Muscle of leg (tissue), 11 donors: ENCODE data around the gene NCDN. TPM values are rescaled to one million over a fixed set of nuclear protein-coding genes. Genes with fewer than 3 reads are reported as not detected.

Experiments used
- DNase-seq: peaks from one replicate; pipeline ENCODE4 v3.0.0; 2013
- H3K27ac ChIP-seq: one replicate; pipeline ENCODE4 v1.5.1; 2013; ENCODE audit warnings: mild to moderate bottlenecking, low read length, control low read depth
- H3K27me3 ChIP-seq: one replicate; pipeline ENCODE4 v1.6.1; 2013; ENCODE audit warnings: low read length; ENCODE audit not compliant: control insufficient read depth, insufficient read depth
- H3K36me3 ChIP-seq: one replicate; pipeline ENCODE4 v1.6.1; 2013; ENCODE audit warnings: low read length; ENCODE audit not compliant: control insufficient read depth, insufficient read depth
- H3K4me1 ChIP-seq: one replicate; pipeline ENCODE4 v1.6.1; 2013; ENCODE audit warnings: low read length; ENCODE audit not compliant: control insufficient read depth, insufficient read depth
- H3K4me3 ChIP-seq: one replicate; pipeline ENCODE4 v1.5.1; 2013; ENCODE audit warnings: low read length, control low read depth
- H3K9me3 ChIP-seq: replicated peaks from 2 replicates; pipeline ENCODE4 v1.6.1; 2013; ENCODE audit warnings: low read depth, low read length; ENCODE audit not compliant: control insufficient read depth
- WGBS: methylation state at CpG from one replicate; pipeline ENCODE4 v1.1.5; 2013; ENCODE audit warnings: missing lambda C conversion rate; ENCODE audit not compliant: insufficient coverage; 5-methylcytosine and 5-hydroxymethylcytosine counted together
- polyA plus RNA-seq, 8 donors: library from polyadenylated mRNA; unstranded; fragments of 120-200 nt; gene quantifications; one replicate each; pipeline versions ENCODE4 v1.2.1 to v1.2.3, GENCODE V29; 2013; ENCODE audit warnings: inconsistent platforms in 1 of 8, low replicate concordance in 1 of 8; ENCODE audit not compliant: insufficient read length in 8 of 8, insufficient read depth in 1 of 8
- total RNA-seq: library from RNA; stranded (reverse); fragments of 120-200 nt; gene quantifications from one replicate; pipeline ENCODE4 v1.2.4, GENCODE V29; 2013

Gene NCDN
- total and polyA plus RNA-seq, 9 donors, result 9.9 to 20.0 (median 15.8) TPM

DNA sequence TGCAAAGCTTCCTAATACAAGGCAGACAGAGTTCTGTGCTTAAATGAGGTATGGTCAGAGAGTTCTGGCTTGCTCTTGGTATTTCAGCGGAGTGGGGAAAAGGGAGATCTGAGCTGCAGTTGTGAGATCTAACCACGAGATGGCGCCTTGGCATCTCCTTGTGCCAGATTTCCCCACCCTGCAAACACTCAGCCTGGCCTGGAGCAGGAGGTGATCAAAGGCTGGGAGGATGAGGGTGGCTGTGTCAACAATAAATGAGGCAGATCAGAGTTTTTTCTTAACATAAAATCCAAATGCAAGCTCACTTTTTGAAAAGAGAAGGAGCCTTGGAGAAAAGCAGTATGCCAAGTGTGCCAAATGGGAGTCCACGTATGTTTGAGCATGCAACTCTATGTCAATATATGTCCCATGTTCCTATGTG is 11.4 kb downstream of the NCDN start:
- WGBS, result no CpG with 5 or more reads among the region's 4 CpGs
- peak; percentile 81 for DNase-seq
- no peak overlapping the region for H3K27ac ChIP-seq

DNA sequence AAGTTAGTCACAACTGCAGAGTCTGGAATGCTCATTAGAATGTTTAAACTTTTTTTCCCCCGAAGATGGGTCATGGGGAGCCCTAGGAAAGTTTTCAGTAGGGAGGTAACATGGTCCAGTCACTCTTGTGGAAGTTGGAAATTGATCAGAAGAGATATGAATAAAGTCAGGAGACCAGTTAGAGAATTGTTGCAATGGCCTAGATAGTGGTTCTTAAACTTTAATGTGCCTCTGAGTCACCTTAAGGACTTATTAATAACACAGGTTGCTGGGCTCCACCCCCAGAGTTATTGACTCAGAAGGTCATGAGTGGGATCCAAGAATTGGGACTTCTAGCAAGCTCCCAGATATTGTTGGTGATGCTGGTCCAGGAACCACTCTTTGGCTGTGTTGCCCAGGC is 12.3 kb downstream of the NCDN start:
- H3K27ac ChIP-seq, result no peak overlapping the region
- no peak for DNase-seq
- peaks cover 47% of the 10 kb centered on the region for H3K27me3 ChIP-seq
- H3K4me1 ChIP-seq, result peaks cover 26% of the 10 kb centered on the region
- peaks cover 9% of the 10 kb centered on the region for H3K36me3 ChIP-seq
- H3K4me3 ChIP-seq, result no peak overlapping the region
- H3K9me3 ChIP-seq, result no peaks in the 10 kb centered on the region
- WGBS, result 67% methylated on average over 1 of the region's 1 CpG

More for the DNA sequence above, 11.4 kb downstream of the NCDN start:
- Histone ChIP-seq H3K4me3 (no peak overlapping the region), H3K4me1 (peaks cover 26% of the 10 kb centered on the region), H3K27me3 (peaks cover 39% of the 10 kb centered on the region), H3K9me3 (no peaks in the 10 kb centered on the region), H3K36me3 (peaks cover 17% of the 10 kb centered on the region)

DNA sequence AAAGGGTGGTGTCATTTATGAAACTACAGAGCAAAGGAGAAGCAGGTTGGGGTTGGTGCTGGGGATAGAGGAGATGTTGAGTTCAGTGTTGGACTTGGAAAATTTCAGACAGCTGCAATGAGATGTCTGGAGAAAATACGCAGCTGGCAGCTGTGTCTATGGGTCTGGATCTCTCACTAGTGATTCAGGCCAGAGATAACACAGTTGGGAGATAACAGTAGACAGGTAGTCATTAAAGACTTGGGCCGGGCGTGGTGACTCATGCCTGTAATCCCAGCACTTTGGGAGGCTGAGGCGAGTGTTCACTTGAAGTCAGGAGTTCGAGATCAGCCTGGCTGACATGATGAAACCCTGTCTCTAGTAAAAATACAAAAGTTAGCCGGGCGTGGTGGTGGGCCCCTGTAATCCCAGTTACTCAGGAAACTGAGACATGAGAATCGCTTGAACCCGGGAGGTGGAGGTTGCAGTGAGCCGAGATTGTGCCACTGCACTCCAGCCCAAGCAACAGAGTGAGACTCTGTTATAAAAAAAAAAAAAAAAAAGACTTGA is 13.1 kb downstream of the NCDN start:
- H3K27ac ChIP-seq, result no peak overlapping the region
- DNase-seq, result no peak
- H3K9me3 ChIP-seq, result no peaks in the 10 kb centered on the region
- H3K27me3 ChIP-seq, result peaks cover 54% of the 10 kb centered on the region
- H3K36me3 ChIP-seq, result peaks cover 3% of the 10 kb centered on the region
- no peak overlapping the region for H3K4me3 ChIP-seq
- 82% methylated on average over 10 of the region's 10 CpGs for WGBS
- H3K4me1 ChIP-seq, result peaks cover 26% of the 10 kb centered on the region

DNA sequence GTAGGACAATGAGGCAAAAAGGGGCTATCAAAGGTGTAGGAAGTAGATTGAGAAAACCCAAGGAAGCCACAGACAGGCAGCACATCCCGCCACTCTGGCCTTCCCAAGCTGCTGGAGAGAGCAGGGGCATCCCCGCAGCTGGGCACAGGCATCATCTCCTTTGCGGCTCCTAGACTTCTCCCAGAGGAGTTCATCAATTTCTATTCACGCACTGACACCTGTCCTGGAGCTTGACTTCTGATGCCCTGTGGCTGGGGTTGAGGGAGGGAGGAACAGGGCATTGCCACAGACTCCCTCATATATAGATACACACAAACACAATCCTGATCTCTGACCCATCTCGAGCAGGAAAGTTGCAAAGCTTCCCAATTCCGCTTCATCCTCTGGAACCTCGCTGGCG is 13.7 kb downstream of the NCDN start:
- Histone ChIP-seq H3K4me1 (peaks cover 23% of the 10 kb centered on the region), H3K27me3 (peaks cover 60% of the 10 kb centered on the region), H3K27ac (no peak overlapping the region), H3K36me3 (peaks cover 3% of the 10 kb centered on the region), H3K4me3 (no peak overlapping the region), H3K9me3 (no peaks in the 10 kb centered on the region)
- WGBS, result 66% methylated on average over 7 of the region's 8 CpGs
- no peak for DNase-seq

DNA sequence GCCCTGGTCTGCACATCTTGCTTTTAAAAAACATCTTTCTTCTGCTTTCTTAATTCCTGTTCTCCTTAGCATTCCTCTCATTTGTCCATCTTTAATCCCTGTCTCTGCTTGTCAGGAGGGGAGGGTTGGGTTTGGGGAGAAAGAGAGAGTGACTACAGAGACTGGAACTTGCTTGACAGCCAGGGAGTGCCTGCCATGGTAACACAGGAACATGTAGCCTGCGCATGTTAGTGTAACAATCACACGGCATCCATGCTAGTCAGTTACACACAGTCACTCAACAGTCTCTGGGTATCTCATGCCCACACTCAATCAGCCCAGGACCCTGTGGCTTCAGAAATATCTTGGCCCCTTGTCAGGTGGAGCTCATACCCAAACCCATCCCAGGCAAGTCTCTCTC is 14.7 kb downstream of the NCDN start:
- Histone ChIP-seq H3K4me3 (no peak overlapping the region), H3K9me3 (no peaks in the 10 kb centered on the region), H3K27me3 (peaks cover 71% of the 10 kb centered on the region), H3K36me3 (peaks cover under 1% of the 10 kb centered on the region), H3K4me1 (peaks cover 19% of the 10 kb centered on the region), H3K27ac (no peak overlapping the region)
- WGBS, result 64% methylated on average over 2 of the region's 2 CpGs
- no peak for DNase-seq

DNA sequence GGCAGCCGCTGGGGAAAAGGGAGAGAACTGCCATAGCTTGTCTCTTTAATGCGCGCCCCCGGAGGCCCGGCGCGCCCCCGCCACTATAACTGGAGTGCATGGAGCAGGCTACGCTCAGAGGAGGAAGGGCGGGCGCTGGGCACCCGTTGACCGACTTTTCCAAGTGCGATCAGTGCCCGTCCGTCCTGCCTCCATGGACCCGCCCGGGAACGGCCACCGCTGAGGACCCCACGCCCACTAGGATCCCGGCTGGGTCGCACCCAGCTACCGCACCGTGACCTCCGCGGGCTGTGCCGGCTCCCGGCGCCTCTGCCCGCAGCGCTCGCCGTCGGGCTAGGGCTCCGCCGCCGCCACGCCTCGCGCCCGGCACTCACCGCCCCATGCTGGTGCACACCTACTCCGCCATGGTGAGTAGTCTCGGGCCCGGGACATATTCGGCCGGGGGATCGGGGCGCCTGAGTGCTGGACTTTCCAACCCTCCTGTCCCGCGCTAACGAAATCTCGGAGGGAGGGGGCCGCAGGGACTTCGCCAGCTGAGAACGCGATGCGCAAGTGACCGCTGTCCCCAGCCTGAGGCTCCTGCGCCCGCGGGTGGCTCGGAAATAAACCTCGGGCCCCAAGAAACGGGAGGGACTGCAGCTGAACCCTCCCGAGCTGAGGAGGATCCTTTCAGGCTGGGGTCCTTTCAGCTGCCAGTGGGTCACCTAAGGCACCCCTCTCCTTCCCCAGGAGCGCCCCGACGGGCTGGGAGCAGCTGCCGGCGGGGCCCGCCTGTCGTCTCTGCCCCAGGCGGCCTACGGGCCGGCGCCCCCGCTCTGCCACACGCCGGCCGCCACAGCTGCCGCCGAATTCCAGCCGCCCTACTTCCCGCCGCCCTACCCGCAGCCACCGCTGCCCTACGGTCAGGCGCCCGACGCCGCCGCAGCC is 15.9 kb downstream of the NCDN start, which contains the start of gene TFAP2E:
Gene TFAP2E, plus strand, starts transcription at position 117 of the 927 bp plus-strand sequence. Its CDS starts 264 bp downstream, at position 381.
- H3K4me1 ChIP-seq, result peaks cover 28% of the 10 kb centered on the region
- 2% methylated on average over 93 of the region's 95 CpGs for WGBS
- no peak within 1 kb of the TSS for H3K27ac ChIP-seq
- peak within 1 kb of the TSS; percentile 39 for H3K4me3 ChIP-seq
- no peaks in the 10 kb centered on the region for H3K9me3 ChIP-seq
- DNase-seq, result no peak
- H3K36me3 ChIP-seq, result no peaks in the 10 kb centered on the region
- H3K27me3 ChIP-seq, result peaks cover 82% of the 10 kb centered on the region

DNA sequence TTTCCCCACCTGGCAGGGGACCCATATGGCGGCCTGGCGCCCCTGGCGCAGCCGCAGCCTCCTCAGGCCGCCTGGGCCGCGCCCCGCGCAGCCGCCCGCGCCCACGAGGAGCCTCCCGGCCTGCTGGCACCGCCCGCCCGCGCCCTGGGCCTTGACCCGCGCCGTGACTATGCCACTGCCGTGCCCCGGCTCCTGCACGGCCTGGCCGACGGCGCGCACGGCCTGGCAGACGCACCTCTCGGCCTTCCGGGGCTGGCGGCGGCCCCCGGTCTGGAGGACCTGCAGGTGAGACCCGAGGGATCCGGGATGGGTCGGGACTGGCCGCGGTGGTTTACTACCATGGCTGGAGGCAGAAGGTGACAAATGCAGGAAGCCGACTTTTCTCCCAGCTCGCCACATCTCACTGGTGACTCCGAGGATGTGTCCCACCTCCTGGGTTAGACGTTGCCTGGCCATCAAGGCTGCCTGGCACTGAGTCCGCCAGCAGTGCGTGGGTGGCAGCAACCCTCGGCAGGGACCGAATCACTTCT is 16.6 kb downstream of the NCDN start:
- Histone ChIP-seq H3K27me3 (peaks cover 87% of the 10 kb centered on the region), H3K4me3 (no peak overlapping the region), H3K9me3 (no peaks in the 10 kb centered on the region), H3K27ac (no peak overlapping the region), H3K4me1 (peaks cover 29% of the 10 kb centered on the region), H3K36me3 (no peaks in the 10 kb centered on the region)
- WGBS, result 23% methylated on average over 48 of the region's 48 CpGs
- DNase-seq, result no peak

DNA sequence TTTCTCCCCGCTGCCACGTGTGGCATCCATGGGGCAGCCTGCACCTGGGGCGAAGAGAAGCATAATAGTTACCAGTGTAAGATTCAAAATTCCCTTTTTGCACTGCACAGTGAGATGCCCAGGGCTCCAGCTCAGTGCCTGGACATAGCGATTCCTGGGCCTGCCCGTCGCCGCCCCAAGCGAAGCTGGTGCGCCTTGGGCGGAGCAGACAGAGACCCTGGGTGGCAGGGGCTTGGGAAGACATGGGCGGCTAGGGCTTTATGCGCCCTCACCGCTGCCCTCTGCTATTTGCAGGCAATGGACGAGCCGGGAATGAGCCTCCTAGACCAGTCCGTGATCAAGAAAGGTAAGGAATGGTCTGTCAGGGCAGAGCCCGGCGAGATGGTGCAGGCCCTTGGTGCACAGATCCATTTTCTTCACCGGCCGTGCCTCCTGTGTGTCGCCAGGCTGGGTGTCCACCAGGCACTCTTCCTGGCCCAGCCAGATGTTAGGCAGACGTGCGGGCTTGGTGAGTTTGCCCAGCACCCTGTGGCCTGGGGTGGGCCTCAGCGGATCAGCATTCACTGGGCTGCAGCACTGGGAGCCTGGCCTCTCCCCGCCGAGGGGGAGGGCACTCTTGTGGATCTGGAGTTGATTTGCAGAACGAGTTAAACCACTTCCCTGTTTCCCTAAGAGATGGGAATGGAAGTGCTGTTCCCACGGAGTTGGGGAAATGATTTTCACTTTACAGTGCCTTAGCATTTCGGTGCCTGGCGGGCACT is 17.2 kb downstream of the NCDN start:
- Histone ChIP-seq H3K4me3 (no peak overlapping the region), H3K36me3 (no peaks in the 10 kb centered on the region), H3K4me1 (peaks cover 29% of the 10 kb centered on the region), H3K9me3 (no peaks in the 10 kb centered on the region), H3K27me3 (peaks cover 91% of the 10 kb centered on the region), H3K27ac (no peak overlapping the region)
- WGBS, result 58% methylated on average over 26 of the region's 30 CpGs
- no peak for DNase-seq

DNA sequence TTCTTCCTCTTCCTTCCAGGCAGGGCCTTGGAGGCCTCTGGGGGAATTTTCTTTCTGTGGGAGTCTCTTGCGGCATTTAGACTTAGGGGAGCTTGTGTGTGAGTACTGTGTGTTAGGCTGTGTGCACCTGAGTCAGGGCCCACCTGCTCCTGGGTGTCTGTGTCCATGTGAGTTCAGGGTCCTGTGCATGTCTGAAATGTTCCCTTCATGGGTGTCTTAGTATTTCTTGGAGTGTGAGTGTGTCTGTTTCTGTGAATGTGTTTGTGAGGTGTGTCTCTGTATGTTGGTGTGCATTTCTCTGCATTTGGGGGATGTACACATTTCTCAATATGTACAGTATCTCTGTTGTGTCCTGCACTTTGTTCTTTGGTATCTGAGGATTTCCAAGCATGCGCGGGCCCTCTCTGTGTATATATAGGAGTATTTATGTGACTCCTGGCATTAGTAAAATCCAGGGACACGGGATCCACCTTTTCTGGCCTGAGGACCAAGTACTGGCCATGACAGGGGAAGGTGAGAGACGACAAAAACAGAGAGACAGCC is 17.9 kb downstream of the NCDN start:
- no peaks in the 10 kb centered on the region for H3K9me3 ChIP-seq
- H3K36me3 ChIP-seq, result no peaks in the 10 kb centered on the region
- 73% methylated on average over 3 of the region's 5 CpGs for WGBS
- no peak for DNase-seq
- no peak overlapping the region for H3K4me3 ChIP-seq
- peaks cover 87% of the 10 kb centered on the region for H3K27me3 ChIP-seq
- peaks cover 29% of the 10 kb centered on the region for H3K4me1 ChIP-seq
- no peak overlapping the region for H3K27ac ChIP-seq
